GM23338 (cell line): ENCODE measurements around the gene ENTREP3. TPM values are rescaled to one million over a fixed set of nuclear protein-coding genes. Genes with fewer than 3 reads are reported as not detected.

Experiments
- ATAC-seq: fragments of 200-7000 bp; cut with Tn5 transposase; 3 replicates; pipeline ENCODE4 v1.9.1; 2020
- DNase-seq: peaks from one replicate; pipeline ENCODE4 v3.0.0-alpha.2; 2015; ENCODE audit warnings: low spot score
- H2AFZ ChIP-seq: fragments of 200-600 bp; sonication (generic); 2 replicates; pipeline ENCODE4 v1.8.0; 2016; ENCODE audit warnings: antibody characterized with exemption, mild to moderate bottlenecking, moderate library complexity
- H3F3A ChIP-seq: fragments of 200-600 bp; sonication (generic); replicated peaks from 2 replicates; pipeline ENCODE4 v1.8.0; 2017; ENCODE audit warnings: antibody characterized with exemption, mixed run types, low read depth
- H3K27ac ChIP-seq: fragments of 200-600 bp; sonication (generic); 2 replicates; pipeline ENCODE4 v1.6.1; 2016; ENCODE audit warnings: low read depth
- H3K27me3 ChIP-seq: fragments of 200-600 bp; sonication (generic); 2 replicates; pipeline ENCODE4 v1.8.0; 2016; ENCODE audit warnings: mild to moderate bottlenecking, mixed run types, moderate library complexity; ENCODE audit not compliant: insufficient read depth
- H3K36me3 ChIP-seq: fragments of 200-600 bp; sonication (generic); 2 replicates; pipeline ENCODE4 v1.8.0; 2016; ENCODE audit warnings: mild to moderate bottlenecking; ENCODE audit not compliant: insufficient read depth
- H3K4me1 ChIP-seq: fragments of 200-600 bp; sonication (generic); 2 replicates; pipeline ENCODE4 v1.8.0; 2016; ENCODE audit warnings: mild to moderate bottlenecking, moderate library complexity; ENCODE audit not compliant: insufficient read depth
- H3K4me2 ChIP-seq: fragments of 200-600 bp; sonication (generic); 2 replicates; pipeline ENCODE4 v1.7.1; 2017; ENCODE audit warnings: mixed run types
- H3K4me3 ChIP-seq: fragments of 200-600 bp; sonication (generic); 2 replicates; pipeline ENCODE4 v1.6.1; 2016; ENCODE audit warnings: mixed run types
- H3K79me2 ChIP-seq: fragments of 200-600 bp; sonication (generic); replicated peaks from 2 replicates; pipeline ENCODE4 v1.8.0; 2017; ENCODE audit warnings: mild to moderate bottlenecking; ENCODE audit not compliant: insufficient read depth
- H3K9me2 ChIP-seq: fragments of 200-600 bp; sonication (generic); 2 replicates; pipeline ENCODE4 v1.8.0; 2017; ENCODE audit not compliant: insufficient read depth
- H4K20me1 ChIP-seq: fragments of 200-600 bp; sonication (generic); replicated peaks from 2 replicates; pipeline ENCODE4 v1.8.0; 2017; ENCODE audit warnings: mild to moderate bottlenecking; ENCODE audit not compliant: insufficient read depth
- H3K27ac Mint-ChIP-seq: 2 replicates; pipeline ENCODE4 v1.8.0; 2020; ENCODE audit warnings: inconsistent platforms, mild to moderate bottlenecking, moderate library complexity, mixed read lengths
- H3K27me3 Mint-ChIP-seq: 3 replicates; pipeline ENCODE4 v1.8.0; 2022; ENCODE audit warnings: low read depth, mild to moderate bottlenecking, moderate library complexity, mixed read lengths, inconsistent platforms; ENCODE audit not compliant: insufficient read depth, poor library complexity
- H3K36me3 Mint-ChIP-seq: 3 replicates; pipeline ENCODE4 v1.8.0; 2021; ENCODE audit warnings: low read depth, mild to moderate bottlenecking, inconsistent platforms, moderate library complexity, mixed read lengths
- H3K4me1 Mint-ChIP-seq: 3 replicates; pipeline ENCODE4 v1.8.0; 2020; ENCODE audit warnings: mild to moderate bottlenecking, inconsistent platforms, mixed read lengths
- H3K4me3 Mint-ChIP-seq: 3 replicates; pipeline ENCODE4 v1.8.0; 2021; ENCODE audit warnings: moderate library complexity, mild to moderate bottlenecking, inconsistent platforms, mixed read lengths
- H3K9me3 Mint-ChIP-seq: 3 replicates; pipeline ENCODE4 v1.8.0; 2020; ENCODE audit warnings: moderate library complexity, mild to moderate bottlenecking, inconsistent platforms, mixed read lengths
- EZH2phosphoT487 ChIP-seq: fragments of 200-600 bp; sonication (generic); IDR thresholded peaks from one replicate; pipeline ENCODE4 v1.8.1; 2018; ENCODE audit warnings: antibody characterized with exemption; ENCODE audit not compliant: unreplicated experiment
- ZNF331 ChIP-seq: fragments of 250-450 bp; sonication (Bioruptor Pico); IDR thresholded peaks from 2 replicates; pipeline ENCODE4 v1.5.0; 2020; ENCODE audit warnings: low read depth, mild to moderate bottlenecking, moderate library complexity
- polyA plus RNA-seq: library from polyadenylated mRNA; unstranded; fragments of >200 nt; fragmentation: Nextera tagmentation; extraction: Ambion mirVana; gene quantifications from 2 replicates; pipeline ENCODE4 v1.2.1, GENCODE V29; 2016
- total RNA-seq: library from RNA; depleted of rRNA; stranded (reverse); fragments of >200 nt; shearing (Covaris generic); gene quantifications from 2 replicates; pipeline ENCODE4 v1.2.3, GENCODE V29; 2014
- TF ChIP-seq, protein P1 (sequence below), 2 experiments: fragments of 200-600 bp in 1 of 2; sonication (generic) in 1 of 2; conservative IDR thresholded peaks; 2 replicates each; pipeline versions ENCODE4 v1.5.1 to v1.6.1; 2016 to 2017; ENCODE audit warnings: antibody characterized with exemption in 2 of 2, low read depth in 2 of 2, mild to moderate bottlenecking in 2 of 2, moderate library complexity in 1 of 2
- TF ChIP-seq, protein P2 (sequence below): IDR thresholded peaks from 2 replicates; pipeline ENCODE4 v1.6.1; 2016; ENCODE audit warnings: antibody characterized with exemption

Gene ENTREP3
- total and polyA plus RNA-seq, 2 experiments from 2014 or later: 18.6 to 46.3 TPM

DNA sequence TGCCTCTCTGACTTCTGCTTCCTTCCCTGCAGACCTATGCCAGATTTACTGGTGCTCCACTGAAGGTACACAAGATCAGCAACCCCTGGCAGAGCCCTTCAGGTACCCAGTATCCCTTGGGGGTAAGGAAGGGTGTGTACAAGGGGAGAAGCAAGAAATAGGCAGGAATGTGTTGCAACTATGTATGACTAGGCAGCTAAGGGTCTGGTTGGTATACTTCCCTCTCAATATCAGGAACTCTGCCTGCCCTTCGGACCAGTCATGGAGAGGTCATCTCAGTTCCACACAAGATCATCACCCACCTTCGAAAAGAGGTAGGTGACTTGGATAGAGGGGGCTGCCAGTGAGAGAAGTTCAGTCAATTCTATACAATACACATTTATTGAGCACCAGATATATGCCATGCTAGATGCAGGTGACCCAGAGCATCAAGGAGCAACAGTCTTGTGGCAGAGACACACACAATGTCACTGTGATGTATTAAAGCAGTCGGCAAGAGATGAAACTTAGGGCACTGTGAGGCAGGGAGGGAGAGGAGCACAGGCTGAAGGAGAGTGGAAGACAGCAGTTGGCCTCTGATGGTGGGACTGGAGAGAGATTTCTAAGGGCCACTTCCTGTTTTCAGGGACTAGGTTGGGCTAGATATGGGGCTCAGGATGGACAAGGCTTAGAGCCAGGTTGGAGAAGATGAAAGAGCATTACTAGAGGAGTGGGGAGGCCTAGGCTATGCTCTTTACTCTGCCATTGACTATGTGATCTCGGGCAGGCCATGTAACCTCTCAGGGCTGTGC lies 44.8 kb downstream of the ENTREP3 start:
- H3K27ac Mint-ChIP-seq: no peak overlapping the region
- TF ChIP-seq, protein P1, sequence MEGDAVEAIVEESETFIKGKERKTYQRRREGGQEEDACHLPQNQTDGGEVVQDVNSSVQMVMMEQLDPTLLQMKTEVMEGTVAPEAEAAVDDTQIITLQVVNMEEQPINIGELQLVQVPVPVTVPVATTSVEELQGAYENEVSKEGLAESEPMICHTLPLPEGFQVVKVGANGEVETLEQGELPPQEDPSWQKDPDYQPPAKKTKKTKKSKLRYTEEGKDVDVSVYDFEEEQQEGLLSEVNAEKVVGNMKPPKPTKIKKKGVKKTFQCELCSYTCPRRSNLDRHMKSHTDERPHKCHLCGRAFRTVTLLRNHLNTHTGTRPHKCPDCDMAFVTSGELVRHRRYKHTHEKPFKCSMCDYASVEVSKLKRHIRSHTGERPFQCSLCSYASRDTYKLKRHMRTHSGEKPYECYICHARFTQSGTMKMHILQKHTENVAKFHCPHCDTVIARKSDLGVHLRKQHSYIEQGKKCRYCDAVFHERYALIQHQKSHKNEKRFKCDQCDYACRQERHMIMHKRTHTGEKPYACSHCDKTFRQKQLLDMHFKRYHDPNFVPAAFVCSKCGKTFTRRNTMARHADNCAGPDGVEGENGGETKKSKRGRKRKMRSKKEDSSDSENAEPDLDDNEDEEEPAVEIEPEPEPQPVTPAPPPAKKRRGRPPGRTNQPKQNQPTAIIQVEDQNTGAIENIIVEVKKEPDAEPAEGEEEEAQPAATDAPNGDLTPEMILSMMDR (conservative IDR thresholded peaks at IDR 0.05; ENCODE audit: low read depth in 2 of 2): no peak
- TF ChIP-seq ZNF331 (CRISPR knock-in tag) (no peak), EZH2phosphoT487 (no peak)
- peaks cover 29% of the 10 kb centered on the region for H3K4me1 Mint-ChIP-seq
- Histone ChIP-seq H3K9me2 (no peaks in the 10 kb centered on the region), H3K36me3 (no peaks in the 10 kb centered on the region), H4K20me1 (no peaks in the 10 kb centered on the region; the same call in 1 of the 2 replicates), H3K4me2 (no peak overlapping the region), H3K27ac (no peak overlapping the region), H3K27me3 (peaks cover 6% of the 10 kb centered on the region; the same call in 1 of the 2 replicates), H3K4me3 (0 out of 2 replicates have a peak overlapping the region, but pooled peaks have one; percentile 99), H3K4me1 (peaks cover 21% of the 10 kb centered on the region), H3K79me2 (0 out of 2 replicates have a peak, but pooled peaks cover 7% of the 10 kb centered on the region), H2AFZ (no peak overlapping the region), H3F3A (peaks cover 15% of the 10 kb centered on the region)
- peak overlapping the region; percentile 88 for H3K4me3 Mint-ChIP-seq
- DNase-seq (no peak), ATAC-seq (no peak)
- H3K27me3 Mint-ChIP-seq: peaks cover 36% of the 10 kb centered on the region
- H3K36me3 Mint-ChIP-seq: peaks cover 10% of the 10 kb centered on the region; the same call in 2 of the 3 replicates
- no peaks in the 10 kb centered on the region; the same call in none of the 3 replicates for H3K9me3 Mint-ChIP-seq

DNA sequence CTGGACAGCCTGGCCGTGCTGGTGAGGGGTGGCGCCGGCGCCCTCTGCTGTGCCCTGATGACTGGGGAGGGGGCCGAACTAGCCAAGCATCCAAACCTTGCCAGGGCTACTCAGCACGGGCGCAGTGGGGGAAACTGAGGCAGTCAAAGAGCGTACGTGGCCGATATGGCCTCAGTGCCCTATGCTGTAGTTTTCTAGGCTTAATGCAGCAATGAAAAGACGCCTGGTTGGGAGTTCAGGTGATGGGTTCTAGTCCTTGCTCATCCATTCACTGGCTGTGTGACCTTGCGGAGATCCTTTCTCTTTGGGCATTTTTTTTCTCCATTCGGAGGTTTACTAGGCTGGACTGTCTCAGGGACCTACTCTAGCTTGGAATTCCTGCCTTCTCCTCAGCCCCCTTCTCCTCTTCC lies 46.0 kb downstream of the ENTREP3 start:
- no peak for ATAC-seq
- TF ChIP-seq, protein P1 (conservative IDR thresholded peaks at IDR 0.05; ENCODE audit: low read depth in 2 of 2): peak in 1 of 2 experiments; percentile 22; a peak in 2 of 4 replicates
- TF ChIP-seq, protein P2, sequence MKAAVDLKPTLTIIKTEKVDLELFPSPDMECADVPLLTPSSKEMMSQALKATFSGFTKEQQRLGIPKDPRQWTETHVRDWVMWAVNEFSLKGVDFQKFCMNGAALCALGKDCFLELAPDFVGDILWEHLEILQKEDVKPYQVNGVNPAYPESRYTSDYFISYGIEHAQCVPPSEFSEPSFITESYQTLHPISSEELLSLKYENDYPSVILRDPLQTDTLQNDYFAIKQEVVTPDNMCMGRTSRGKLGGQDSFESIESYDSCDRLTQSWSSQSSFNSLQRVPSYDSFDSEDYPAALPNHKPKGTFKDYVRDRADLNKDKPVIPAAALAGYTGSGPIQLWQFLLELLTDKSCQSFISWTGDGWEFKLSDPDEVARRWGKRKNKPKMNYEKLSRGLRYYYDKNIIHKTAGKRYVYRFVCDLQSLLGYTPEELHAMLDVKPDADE: no peak
- Mint-ChIP-seq H3K9me3 (no peaks in the 10 kb centered on the region; the same call in 1 of the 3 replicates), H3K27me3 (peaks cover 42% of the 10 kb centered on the region), H3K27ac (peak overlapping the region; percentile 95), H3K36me3 (peaks cover 9% of the 10 kb centered on the region), H3K4me1 (peaks cover 30% of the 10 kb centered on the region), H3K4me3 (peak overlapping the region; percentile 88)
- Histone ChIP-seq H2AFZ (peak overlapping the region; percentile 97), H3K4me2 (peak overlapping the region; percentile 99), H3K27me3 (peaks cover 6% of the 10 kb centered on the region; the same call in 1 of the 2 replicates), H4K20me1 (no peaks in the 10 kb centered on the region; the same call in 1 of the 2 replicates), H3K9me2 (no peaks in the 10 kb centered on the region), H3K4me1 (peaks cover 21% of the 10 kb centered on the region), H3K79me2 (0 out of 2 replicates have a peak, but pooled peaks cover 7% of the 10 kb centered on the region), H3K36me3 (no peaks in the 10 kb centered on the region), H3F3A (peaks cover 24% of the 10 kb centered on the region), H3K4me3 (peak overlapping the region; percentile 99), H3K27ac (peak overlapping the region; percentile 90)
- no peak for DNase-seq
